HEK293T (cell line): ENCODE measurements around the gene MUL1.

ENCODE experiments used
- ARNT ChIP-seq: fragments of 450-650 bp; IDR thresholded peaks from 2 replicates; pipeline ENCODE4 v1.6.1; 2017; ENCODE audit warnings: mild to moderate bottlenecking
- BHLHE40 ChIP-seq: fragments of 450-650 bp; IDR thresholded peaks from 2 replicates; pipeline ENCODE4 v1.6.1; 2016; ENCODE audit warnings: mild to moderate bottlenecking, moderate library complexity, borderline replicate concordance
- CTBP1 ChIP-seq: fragments of 450-650 bp; IDR thresholded peaks from 2 replicates; pipeline ENCODE4 v1.6.1; 2016; ENCODE audit warnings: borderline replicate concordance
- FOXA1 ChIP-seq: fragments of 450-650 bp; IDR thresholded peaks from 2 replicates; pipeline ENCODE4 v1.6.1; 2016; ENCODE audit warnings: mild to moderate bottlenecking
- FOXK2 ChIP-seq: fragments of 450-650 bp; IDR thresholded peaks from 2 replicates; pipeline ENCODE4 v1.6.1; 2016; ENCODE audit warnings: mild to moderate bottlenecking
- FOXM1 ChIP-seq: fragments of 450-650 bp; IDR thresholded peaks from 2 replicates; pipeline ENCODE4 v1.6.1; 2017; ENCODE audit warnings: mild to moderate bottlenecking, borderline replicate concordance
- HDGF ChIP-seq: fragments of 450-650 bp; IDR thresholded peaks from 2 replicates; pipeline ENCODE4 v1.6.1; 2017; ENCODE audit warnings: antibody characterized with exemption, borderline replicate concordance
- NFRKB ChIP-seq: fragments of 450-650 bp; IDR thresholded peaks from 2 replicates; pipeline ENCODE4 v1.6.1; 2016; ENCODE audit warnings: mild to moderate bottlenecking, moderate library complexity
- SP1 ChIP-seq: fragments of 450-650 bp; IDR thresholded peaks from 2 replicates; pipeline ENCODE4 v1.6.1; 2017
- SUZ12 ChIP-seq: fragments of 450-650 bp; IDR thresholded peaks from 2 replicates; pipeline ENCODE4 v1.6.1; 2016; ENCODE audit warnings: mild to moderate bottlenecking
- TARDBP ChIP-seq: fragments of 450-650 bp; IDR thresholded peaks from 2 replicates; pipeline ENCODE4 v1.6.1; 2016
- ZNF384 ChIP-seq: fragments of 450-650 bp; IDR thresholded peaks from 2 replicates; pipeline ENCODE4 v1.6.1; 2016
- TF ChIP-seq, protein P1 (sequence below): fragments of 450-650 bp; IDR thresholded peaks from 2 replicates; pipeline ENCODE4 v1.6.1; 2016

DNA sequence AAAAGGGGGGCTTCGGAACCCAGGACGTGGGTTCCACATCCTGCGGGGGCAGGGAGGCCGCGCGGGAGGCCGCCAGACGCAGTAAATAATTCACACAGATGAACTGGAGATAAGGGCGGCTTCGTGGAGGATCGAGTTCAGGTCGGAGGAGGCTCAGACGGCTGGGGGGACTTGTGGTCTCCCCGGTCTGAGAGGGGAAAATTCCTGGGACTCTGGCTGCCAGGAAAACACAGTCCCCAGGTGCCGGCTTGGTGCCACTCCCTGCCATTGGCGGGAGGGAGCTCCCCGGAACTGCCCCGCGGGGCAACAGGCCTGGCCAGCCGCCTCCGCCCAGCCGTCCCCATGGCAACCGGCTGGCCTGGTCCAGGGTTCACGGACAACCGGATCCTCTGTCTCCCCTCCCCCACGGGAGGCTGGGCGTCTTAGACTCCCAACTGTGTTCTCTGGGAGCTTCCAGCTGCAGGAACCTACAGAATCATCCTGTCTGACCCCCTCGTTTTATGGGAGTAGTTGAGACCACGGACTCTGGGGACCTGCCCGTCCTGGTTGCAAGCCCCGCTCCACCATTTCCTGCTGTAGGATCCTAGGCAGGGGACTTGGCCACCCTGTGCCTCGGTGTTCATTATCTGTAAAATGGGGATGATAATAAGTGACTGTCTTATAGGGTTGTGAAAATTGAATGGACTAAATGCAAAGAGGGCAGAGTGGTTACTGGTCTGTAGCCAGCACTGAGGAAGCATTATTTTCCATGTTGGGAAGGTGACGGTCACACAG lies 31.5 kb downstream of the MUL1 start:
- TF ChIP-seq FOXM1 = no peak
- no peak for TF ChIP-seq TARDBP
- no peak for TF ChIP-seq FOXK2
- no peak for TF ChIP-seq CTBP1
- no peak for TF ChIP-seq FOXA1
- no peak for TF ChIP-seq SUZ12
- no peak for TF ChIP-seq ARNT
- no peak for TF ChIP-seq ZNF384
- TF ChIP-seq SP1 = no peak
- TF ChIP-seq NFRKB = no peak
- no peak for TF ChIP-seq HDGF
- TF ChIP-seq, protein P1, sequence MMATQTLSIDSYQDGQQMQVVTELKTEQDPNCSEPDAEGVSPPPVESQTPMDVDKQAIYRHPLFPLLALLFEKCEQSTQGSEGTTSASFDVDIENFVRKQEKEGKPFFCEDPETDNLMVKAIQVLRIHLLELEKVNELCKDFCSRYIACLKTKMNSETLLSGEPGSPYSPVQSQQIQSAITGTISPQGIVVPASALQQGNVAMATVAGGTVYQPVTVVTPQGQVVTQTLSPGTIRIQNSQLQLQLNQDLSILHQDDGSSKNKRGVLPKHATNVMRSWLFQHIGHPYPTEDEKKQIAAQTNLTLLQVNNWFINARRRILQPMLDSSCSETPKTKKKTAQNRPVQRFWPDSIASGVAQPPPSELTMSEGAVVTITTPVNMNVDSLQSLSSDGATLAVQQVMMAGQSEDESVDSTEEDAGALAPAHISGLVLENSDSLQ = no peak
- TF ChIP-seq BHLHE40 = no peak
